B cell (primary cell): ENCODE results near the gene PIP4K2A.

Experiments
- CTCF ChIP-seq: fragments of 200-600 bp; IDR thresholded peaks from one replicate; pipeline ENCODE4 v1.8.0; 2022; ENCODE audit warnings: antibody characterized with exemption, mild to moderate bottlenecking
- EZH2 ChIP-seq: IDR thresholded peaks from 2 replicates; pipeline ENCODE4 v1.6.1; 2012; ENCODE audit warnings: borderline replicate concordance, low read depth, mild to moderate bottlenecking, moderate library complexity, low read length; ENCODE audit not compliant: insufficient read depth, poor library complexity, severe bottlenecking

- TF ChIP-seq CTCF (no peak), EZH2 (no peak)
Observed at GRCh38 chr10:22495396-22495795, 219.0 kb downstream of the PIP4K2A start.
